BE2C (cell line): ENCODE data around the gene ARHGAP26.

Experiments used
- DNase-seq: peaks from one replicate; pipeline ENCODE4 v3.0.0-alpha.2; 2020
- H3K27me3 ChIP-seq: fragments of 250-450 bp; sonication (Bioruptor Pico); 2 replicates; pipeline ENCODE4 v1.5.1; 2020; ENCODE audit warnings: mild to moderate bottlenecking
- H3K36me3 ChIP-seq: fragments of 250-450 bp; sonication (Bioruptor Pico); 2 replicates; pipeline ENCODE4 v1.5.1; 2020; ENCODE audit warnings: mild to moderate bottlenecking
- H3K4me1 ChIP-seq: fragments of 250-450 bp; sonication (Bioruptor Pico); 2 replicates; pipeline ENCODE4 v1.5.1; 2020
- H3K4me3 ChIP-seq: 2 replicates; pipeline ENCODE4 v1.5.1; 2011; ENCODE audit warnings: low read depth, low read length
- H3K9me3 ChIP-seq: fragments of 250-450 bp; sonication (Bioruptor Pico); 2 replicates; pipeline ENCODE4 v1.5.1; 2020
- TF ChIP-seq, protein P1 (sequence below): IDR thresholded peaks from 2 replicates; pipeline ENCODE4 v1.5.1; 2012; ENCODE audit warnings: mild to moderate bottlenecking, low read depth, low read length

The ARHGAP26 gene

DNA sequence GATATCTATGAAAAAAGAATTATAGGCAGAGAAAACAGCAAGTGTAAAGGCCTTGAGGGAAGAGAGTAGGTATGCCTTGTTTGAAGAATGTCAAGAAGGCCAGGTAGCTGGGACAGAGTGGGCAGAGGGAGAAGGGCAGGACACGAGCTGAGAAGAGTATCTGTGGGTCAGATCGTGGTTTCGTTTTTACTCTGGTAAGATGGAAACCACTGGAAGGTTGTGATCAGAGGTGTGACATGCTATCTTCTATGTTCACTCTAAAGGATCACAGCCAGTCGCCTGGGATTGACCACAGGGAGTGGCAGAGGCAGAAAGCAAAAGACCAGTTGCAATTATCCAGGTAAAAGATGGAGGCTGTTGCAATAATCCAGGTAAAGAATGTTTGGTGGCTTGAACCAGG is 12.6 kb upstream of the ARHGAP26 start:
- H3K4me1 ChIP-seq: peaks cover 9% of the 10 kb centered on the region
- TF ChIP-seq, protein P1, sequence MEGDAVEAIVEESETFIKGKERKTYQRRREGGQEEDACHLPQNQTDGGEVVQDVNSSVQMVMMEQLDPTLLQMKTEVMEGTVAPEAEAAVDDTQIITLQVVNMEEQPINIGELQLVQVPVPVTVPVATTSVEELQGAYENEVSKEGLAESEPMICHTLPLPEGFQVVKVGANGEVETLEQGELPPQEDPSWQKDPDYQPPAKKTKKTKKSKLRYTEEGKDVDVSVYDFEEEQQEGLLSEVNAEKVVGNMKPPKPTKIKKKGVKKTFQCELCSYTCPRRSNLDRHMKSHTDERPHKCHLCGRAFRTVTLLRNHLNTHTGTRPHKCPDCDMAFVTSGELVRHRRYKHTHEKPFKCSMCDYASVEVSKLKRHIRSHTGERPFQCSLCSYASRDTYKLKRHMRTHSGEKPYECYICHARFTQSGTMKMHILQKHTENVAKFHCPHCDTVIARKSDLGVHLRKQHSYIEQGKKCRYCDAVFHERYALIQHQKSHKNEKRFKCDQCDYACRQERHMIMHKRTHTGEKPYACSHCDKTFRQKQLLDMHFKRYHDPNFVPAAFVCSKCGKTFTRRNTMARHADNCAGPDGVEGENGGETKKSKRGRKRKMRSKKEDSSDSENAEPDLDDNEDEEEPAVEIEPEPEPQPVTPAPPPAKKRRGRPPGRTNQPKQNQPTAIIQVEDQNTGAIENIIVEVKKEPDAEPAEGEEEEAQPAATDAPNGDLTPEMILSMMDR: no peak
- H3K36me3 ChIP-seq: no peaks in the 10 kb centered on the region
- H3K27me3 ChIP-seq: no peaks in the 10 kb centered on the region
- no peak overlapping the region for H3K4me3 ChIP-seq
- DNase-seq: no peak
- no peaks in the 10 kb centered on the region for H3K9me3 ChIP-seq

DNA sequence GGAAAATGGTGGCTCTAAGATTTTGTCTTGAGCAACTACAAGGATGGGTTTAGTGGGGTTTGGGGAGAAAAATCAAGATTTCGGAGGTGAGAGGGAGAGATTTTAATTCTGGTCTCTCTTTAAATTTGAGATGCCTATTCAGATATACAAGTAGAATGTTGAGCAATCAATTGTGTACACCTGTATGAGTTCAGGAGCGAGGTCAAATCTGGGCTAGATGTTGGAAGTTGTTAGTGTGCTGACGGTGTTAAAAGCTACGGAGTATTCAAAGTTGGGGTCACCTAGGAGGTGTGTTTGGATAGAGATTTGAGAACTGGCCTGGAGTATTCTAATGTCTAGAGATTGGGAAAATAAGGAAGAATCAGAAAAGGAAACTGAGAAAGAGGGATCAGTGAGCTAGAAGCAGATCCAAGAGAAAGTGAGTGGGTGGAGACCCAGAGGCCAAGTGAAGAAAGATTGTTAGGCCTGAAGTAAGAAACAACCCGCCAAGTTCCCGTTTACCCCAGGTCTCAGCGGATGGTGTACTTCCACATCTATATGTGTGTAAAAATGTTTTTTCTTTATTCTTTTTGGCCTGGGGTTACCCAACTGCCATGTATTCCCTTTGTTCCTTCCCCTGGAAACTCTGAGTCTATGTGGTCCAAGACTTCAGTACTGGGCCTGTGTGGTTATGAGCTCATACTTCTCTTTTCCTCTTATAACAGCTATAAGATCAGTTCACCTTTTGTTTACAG is 11.9 kb upstream of the ARHGAP26 start:
- Histone ChIP-seq H3K9me3 (no peaks in the 10 kb centered on the region), H3K4me1 (peaks cover 9% of the 10 kb centered on the region), H3K27me3 (no peaks in the 10 kb centered on the region), H3K36me3 (no peaks in the 10 kb centered on the region), H3K4me3 (no peak overlapping the region)
- TF ChIP-seq, protein P1: no peak
- no peak for DNase-seq

DNA sequence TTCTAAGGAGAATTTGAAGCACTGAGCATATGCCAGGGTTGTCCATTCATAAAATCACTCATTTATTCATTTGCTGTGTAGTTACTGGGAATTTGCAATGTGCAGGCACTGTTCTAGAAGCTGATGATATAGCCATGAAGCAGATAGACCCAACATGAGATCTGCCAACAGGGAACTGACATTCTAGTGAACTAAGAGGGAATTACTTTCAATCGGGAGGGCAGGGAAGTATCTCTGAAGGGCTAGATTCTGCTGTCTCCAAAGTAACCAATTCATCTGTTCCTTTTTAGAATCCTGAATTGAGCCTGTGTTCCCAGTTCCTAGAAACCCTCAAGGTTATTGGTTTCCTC is 11.4 kb upstream of the ARHGAP26 start:
- Histone ChIP-seq H3K36me3 (no peaks in the 10 kb centered on the region), H3K27me3 (no peaks in the 10 kb centered on the region), H3K4me3 (no peak overlapping the region), H3K4me1 (peaks cover 9% of the 10 kb centered on the region), H3K9me3 (no peaks in the 10 kb centered on the region)
- TF ChIP-seq, protein P1: no peak
- no peak for DNase-seq

DNA sequence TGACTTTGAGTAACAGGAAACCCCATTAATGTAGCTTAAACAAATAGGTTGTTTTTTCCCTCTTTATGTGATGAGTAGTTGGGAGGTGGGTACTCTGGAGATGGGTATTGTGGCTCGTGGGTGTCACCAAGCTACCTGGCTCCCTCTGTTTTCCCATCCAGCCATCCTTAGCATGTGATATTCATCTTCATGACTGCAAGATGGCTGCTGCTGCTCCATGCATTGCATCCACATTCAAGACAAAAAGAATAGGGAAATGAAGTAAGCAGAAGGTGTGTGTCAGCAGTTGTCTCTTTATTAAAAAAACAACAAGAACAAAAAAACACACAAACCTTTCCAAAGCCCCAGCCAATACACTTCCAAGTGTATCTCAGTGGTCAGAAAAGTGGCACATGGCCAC is 6.5 kb upstream of the ARHGAP26 start:
- H3K4me1 ChIP-seq: no peaks in the 10 kb centered on the region
- H3K4me3 ChIP-seq: no peak overlapping the region
- no peak for DNase-seq
- TF ChIP-seq, protein P1: no peak
- no peaks in the 10 kb centered on the region for H3K36me3 ChIP-seq
- no peaks in the 10 kb centered on the region for H3K27me3 ChIP-seq
- H3K9me3 ChIP-seq: no peaks in the 10 kb centered on the region

DNA sequence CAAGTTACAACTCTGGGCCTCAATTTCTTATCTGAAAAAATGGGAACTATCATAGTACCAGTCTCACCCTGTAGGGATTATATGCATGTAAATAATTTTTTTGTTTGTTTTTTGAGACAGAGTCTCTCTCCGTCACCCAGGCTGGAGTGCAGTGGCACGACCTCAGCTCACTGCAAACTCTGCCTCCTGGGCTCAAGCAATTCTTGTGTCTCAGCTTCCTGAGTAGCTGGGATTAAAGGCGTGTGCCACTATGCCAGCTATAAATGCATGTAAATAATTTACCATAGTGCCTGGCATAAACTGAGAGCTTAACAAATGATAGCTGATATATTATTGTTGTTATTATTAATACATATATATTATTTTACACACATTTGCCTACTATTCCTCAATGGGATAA is 3.0 kb upstream of the ARHGAP26 start:
- Histone ChIP-seq H3K4me1 (no peaks in the 10 kb centered on the region), H3K36me3 (no peaks in the 10 kb centered on the region), H3K4me3 (no peak overlapping the region), H3K27me3 (0 out of 2 replicates have a peak, but pooled peaks cover 2% of the 10 kb centered on the region), H3K9me3 (no peaks in the 10 kb centered on the region)
- DNase-seq: no peak
- TF ChIP-seq, protein P1: no peak

DNA sequence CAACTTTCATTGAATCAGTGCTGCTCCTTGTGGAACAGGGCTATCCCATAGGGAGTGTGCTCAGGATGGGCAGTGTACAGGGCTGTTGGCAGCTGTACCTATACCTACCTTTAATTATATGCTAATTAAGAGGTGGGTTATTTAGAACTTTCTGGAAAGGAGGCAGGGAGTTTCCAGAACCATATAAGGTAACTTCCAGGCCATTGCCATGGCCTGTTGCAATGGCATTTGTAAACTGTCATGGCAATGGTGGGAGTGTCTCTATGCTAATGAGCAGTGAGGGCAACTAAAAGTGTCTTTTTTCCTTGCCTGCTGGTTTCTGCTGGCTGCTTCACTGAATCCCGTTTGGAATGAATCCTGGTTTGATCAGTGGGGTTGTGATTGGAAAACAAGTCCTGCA is 2.3 kb upstream of the ARHGAP26 start:
- TF ChIP-seq, protein P1: no peak
- H3K36me3 ChIP-seq: no peaks in the 10 kb centered on the region
- H3K27me3 ChIP-seq: 0 out of 2 replicates have a peak, but pooled peaks cover 2% of the 10 kb centered on the region
- no peak for DNase-seq
- no peaks in the 10 kb centered on the region for H3K4me1 ChIP-seq
- no peaks in the 10 kb centered on the region for H3K9me3 ChIP-seq
- H3K4me3 ChIP-seq: no peak overlapping the region
